Measurements from ENCODE around the gene CDH22.

The CDH22 gene

GRCh38 chr20:46350201-46350985, 42.1 kb upstream of the CDH22 start:
- H3K4me1 ChIP-seq (ENCODE audit: control insufficient read depth, insufficient read depth, low read length) = peaks cover 4% of the 10 kb centered on the region
- H3K4me3 ChIP-seq (ENCODE audit: low read length) = no peak overlapping the region
- no peak overlapping the region for H3K9ac ChIP-seq (ENCODE audit: low read length)
- H3K9me3 ChIP-seq (ENCODE audit: control insufficient read depth, low read length) = no peaks in the 10 kb centered on the region
- H3K36me3 ChIP-seq (ENCODE audit: control insufficient read depth, insufficient read depth, low read length) = peaks cover 7% of the 10 kb centered on the region
- H3K27me3 ChIP-seq (ENCODE audit: control insufficient read depth, insufficient read depth, low read length) = no peaks in the 10 kb centered on the region

GRCh38 chr20:46349742-46350056, 41.4 kb upstream of the CDH22 start:
- Histone ChIP-seq H3K4me3 (ENCODE audit: low read length) (no peak overlapping the region), H3K36me3 (ENCODE audit: control insufficient read depth, insufficient read depth, low read length) (peaks cover 7% of the 10 kb centered on the region), H3K4me1 (ENCODE audit: control insufficient read depth, insufficient read depth, low read length) (peaks cover 4% of the 10 kb centered on the region), H3K9me3 (ENCODE audit: control insufficient read depth, low read length) (no peaks in the 10 kb centered on the region), H3K27me3 (ENCODE audit: control insufficient read depth, insufficient read depth, low read length) (no peaks in the 10 kb centered on the region), H3K9ac (ENCODE audit: low read length) (no peak overlapping the region)

DNA sequence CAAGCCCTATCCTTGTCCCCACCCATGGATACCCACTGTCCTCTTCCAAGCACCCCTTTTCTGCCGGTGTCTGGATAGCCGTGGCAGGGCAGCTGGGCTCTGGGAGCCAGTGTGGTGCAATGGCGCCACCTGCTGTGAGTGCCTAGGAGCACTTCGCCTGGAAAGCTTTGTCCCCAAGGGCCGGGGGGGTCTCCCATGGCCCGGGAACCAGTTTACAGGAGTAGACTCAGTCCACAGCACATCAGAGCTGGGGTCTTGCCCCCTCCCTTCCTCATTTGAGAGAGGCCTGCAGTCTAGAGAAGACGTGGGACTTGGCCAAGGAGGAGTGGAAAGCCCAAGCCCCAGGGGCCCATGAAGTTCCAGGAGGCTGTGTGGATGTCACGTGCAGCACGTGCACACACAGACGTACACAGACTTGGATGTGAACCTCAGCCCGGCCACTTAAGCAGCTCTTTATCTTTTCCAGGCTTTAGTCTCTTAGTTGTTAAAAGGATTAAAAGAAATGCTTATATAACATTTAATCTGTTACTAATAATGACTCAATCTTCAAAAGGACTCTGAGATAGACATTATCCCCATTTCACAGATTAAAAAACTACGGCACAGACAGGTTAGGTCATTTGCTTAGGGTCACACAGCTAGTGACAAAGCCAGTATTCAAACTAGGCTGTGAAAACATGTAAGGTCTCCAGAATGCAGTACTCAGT, 40.9 kb upstream of the CDH22 start:
- Histone ChIP-seq H3K9ac (ENCODE audit: low read length) (no peak overlapping the region), H3K4me3 (ENCODE audit: low read length) (no peak overlapping the region), H3K9me3 (ENCODE audit: control insufficient read depth, low read length) (no peaks in the 10 kb centered on the region), H3K36me3 (ENCODE audit: control insufficient read depth, insufficient read depth, low read length) (peaks cover 7% of the 10 kb centered on the region), H3K4me1 (ENCODE audit: control insufficient read depth, insufficient read depth, low read length) (peaks cover 4% of the 10 kb centered on the region), H3K27me3 (ENCODE audit: control insufficient read depth, insufficient read depth, low read length) (peaks cover under 1% of the 10 kb centered on the region)

GRCh38 chr20:46347841-46348803, 39.8 kb upstream of the CDH22 start:
- Histone ChIP-seq H3K36me3 (ENCODE audit: control insufficient read depth, insufficient read depth, low read length) (peaks cover 7% of the 10 kb centered on the region), H3K9me3 (ENCODE audit: control insufficient read depth, low read length) (no peaks in the 10 kb centered on the region), H3K4me1 (ENCODE audit: control insufficient read depth, insufficient read depth, low read length) (peaks cover 7% of the 10 kb centered on the region), H3K4me3 (ENCODE audit: low read length) (no peak overlapping the region), H3K9ac (ENCODE audit: low read length) (no peak overlapping the region), H3K27me3 (ENCODE audit: control insufficient read depth, insufficient read depth, low read length) (peaks cover 11% of the 10 kb centered on the region)

DNA sequence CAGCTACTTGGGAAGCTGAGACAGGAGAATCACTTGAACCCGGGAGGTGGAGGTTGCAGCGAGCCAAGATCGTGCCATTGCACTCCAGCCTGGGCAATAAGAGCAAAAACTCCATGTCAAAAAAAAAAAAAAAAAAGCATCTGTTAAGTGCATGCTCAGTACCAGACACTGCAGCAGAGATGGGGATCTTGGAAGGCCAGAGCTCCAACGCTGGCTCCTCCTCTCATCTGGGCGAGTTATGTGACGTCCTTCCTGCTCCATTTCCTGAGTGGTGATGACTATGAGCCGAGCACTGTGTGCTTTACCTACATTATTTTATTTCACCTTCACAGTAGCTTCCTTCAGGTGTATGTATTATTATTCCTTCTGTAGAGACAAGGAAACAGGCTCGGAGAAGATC, 38.5 kb upstream of the CDH22 start:
- Histone ChIP-seq H3K36me3 (ENCODE audit: control insufficient read depth, insufficient read depth, low read length) (peaks cover 7% of the 10 kb centered on the region), H3K4me3 (ENCODE audit: low read length) (no peak overlapping the region), H3K27me3 (ENCODE audit: control insufficient read depth, insufficient read depth, low read length) (peaks cover 25% of the 10 kb centered on the region), H3K9me3 (ENCODE audit: control insufficient read depth, low read length) (no peaks in the 10 kb centered on the region), H3K4me1 (ENCODE audit: control insufficient read depth, insufficient read depth, low read length) (peaks cover 12% of the 10 kb centered on the region), H3K9ac (ENCODE audit: low read length) (no peak overlapping the region)

DNA sequence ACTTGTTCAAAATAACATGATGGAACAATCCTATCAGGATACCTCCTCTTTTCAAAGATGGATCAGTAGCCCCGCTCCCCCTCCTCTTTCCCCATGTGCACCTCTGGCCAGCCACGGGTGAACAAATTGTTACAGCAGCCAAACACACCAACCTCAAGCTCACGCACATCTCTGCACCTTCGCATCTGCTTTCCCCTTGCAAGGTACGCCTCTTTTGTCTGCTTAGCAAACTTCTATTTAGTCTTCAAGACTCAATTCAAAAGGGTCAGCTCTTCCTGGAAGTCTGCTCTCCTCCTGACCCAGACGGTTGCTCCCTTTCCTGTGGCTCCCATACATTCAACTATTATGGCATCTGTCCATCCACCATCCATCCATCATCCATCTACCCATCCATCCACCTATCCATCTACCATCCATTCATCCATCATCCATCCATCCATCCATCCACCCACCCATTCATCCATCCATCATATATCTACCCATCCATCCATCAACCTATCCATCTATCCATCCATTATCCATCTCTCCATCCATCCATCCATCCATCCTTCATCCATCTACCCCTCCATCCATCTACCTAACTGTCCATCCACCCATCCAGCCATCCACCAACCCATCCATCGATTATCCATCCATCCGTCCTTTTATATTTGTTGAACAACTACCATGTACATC, 36.3 kb upstream of the CDH22 start:
- Histone ChIP-seq H3K9me3 (ENCODE audit: control insufficient read depth, low read length) (no peaks in the 10 kb centered on the region), H3K4me1 (ENCODE audit: control insufficient read depth, insufficient read depth, low read length) (peaks cover 8% of the 10 kb centered on the region), H3K27me3 (ENCODE audit: control insufficient read depth, insufficient read depth, low read length) (peaks cover 32% of the 10 kb centered on the region), H3K4me3 (ENCODE audit: low read length) (no peak overlapping the region), H3K9ac (ENCODE audit: low read length) (no peak overlapping the region), H3K36me3 (ENCODE audit: control insufficient read depth, insufficient read depth, low read length) (no peaks in the 10 kb centered on the region)

GRCh38 chr20:46343975-46344357, 35.7 kb upstream of the CDH22 start:
- Histone ChIP-seq H3K36me3 (ENCODE audit: control insufficient read depth, insufficient read depth, low read length) (no peaks in the 10 kb centered on the region), H3K27me3 (ENCODE audit: control insufficient read depth, insufficient read depth, low read length) (peaks cover 32% of the 10 kb centered on the region), H3K9ac (ENCODE audit: low read length) (no peak overlapping the region), H3K9me3 (ENCODE audit: control insufficient read depth, low read length) (no peaks in the 10 kb centered on the region), H3K4me3 (ENCODE audit: low read length) (no peak overlapping the region), H3K4me1 (ENCODE audit: control insufficient read depth, insufficient read depth, low read length) (peaks cover 8% of the 10 kb centered on the region)

GRCh38 chr20:46343348-46343974, 35.2 kb upstream of the CDH22 start:
- no peaks in the 10 kb centered on the region for H3K9me3 ChIP-seq (ENCODE audit: control insufficient read depth, low read length)
- H3K4me1 ChIP-seq (ENCODE audit: control insufficient read depth, insufficient read depth, low read length) = peaks cover 8% of the 10 kb centered on the region
- H3K4me3 ChIP-seq (ENCODE audit: low read length) = no peak overlapping the region
- H3K9ac ChIP-seq (ENCODE audit: low read length) = no peak overlapping the region
- H3K27me3 ChIP-seq (ENCODE audit: control insufficient read depth, insufficient read depth, low read length) = peaks cover 32% of the 10 kb centered on the region
- H3K36me3 ChIP-seq (ENCODE audit: control insufficient read depth, insufficient read depth, low read length) = no peaks in the 10 kb centered on the region

GRCh38 chr20:46342451-46343347, 34.4 kb upstream of the CDH22 start:
- Histone ChIP-seq H3K9ac (ENCODE audit: low read length) (no peak overlapping the region), H3K4me3 (ENCODE audit: low read length) (no peak overlapping the region), H3K36me3 (ENCODE audit: control insufficient read depth, insufficient read depth, low read length) (no peaks in the 10 kb centered on the region), H3K4me1 (ENCODE audit: control insufficient read depth, insufficient read depth, low read length) (peaks cover 8% of the 10 kb centered on the region), H3K27me3 (ENCODE audit: control insufficient read depth, insufficient read depth, low read length) (peaks cover 32% of the 10 kb centered on the region), H3K9me3 (ENCODE audit: control insufficient read depth, low read length) (no peaks in the 10 kb centered on the region)

- Histone ChIP-seq H3K36me3 (ENCODE audit: control insufficient read depth, insufficient read depth, low read length) (no peaks in the 10 kb centered on the region), H3K27me3 (ENCODE audit: control insufficient read depth, insufficient read depth, low read length) (peaks cover 32% of the 10 kb centered on the region), H3K4me1 (ENCODE audit: control insufficient read depth, insufficient read depth, low read length) (peaks cover 8% of the 10 kb centered on the region), H3K9me3 (ENCODE audit: control insufficient read depth, low read length) (no peaks in the 10 kb centered on the region), H3K4me3 (ENCODE audit: low read length) (no peak overlapping the region), H3K9ac (ENCODE audit: low read length) (no peak overlapping the region)
Observed at GRCh38 chr20:46342010-46342378, 33.7 kb upstream of the CDH22 start.
